Activated CD8-positive, alpha-beta memory T cell treated with anti-CD3 and anti-CD28 coated beads for 4 hours (primary cell): ENCODE measurements around the gene MBTPS1.

Source experiments
- DNase-seq, 2 donors: peaks; one replicate each; pipeline ENCODE4 v3.0.0-alpha.2; 2020; ENCODE audit warnings: low read depth in 2 of 2

The MBTPS1 gene

DNA sequence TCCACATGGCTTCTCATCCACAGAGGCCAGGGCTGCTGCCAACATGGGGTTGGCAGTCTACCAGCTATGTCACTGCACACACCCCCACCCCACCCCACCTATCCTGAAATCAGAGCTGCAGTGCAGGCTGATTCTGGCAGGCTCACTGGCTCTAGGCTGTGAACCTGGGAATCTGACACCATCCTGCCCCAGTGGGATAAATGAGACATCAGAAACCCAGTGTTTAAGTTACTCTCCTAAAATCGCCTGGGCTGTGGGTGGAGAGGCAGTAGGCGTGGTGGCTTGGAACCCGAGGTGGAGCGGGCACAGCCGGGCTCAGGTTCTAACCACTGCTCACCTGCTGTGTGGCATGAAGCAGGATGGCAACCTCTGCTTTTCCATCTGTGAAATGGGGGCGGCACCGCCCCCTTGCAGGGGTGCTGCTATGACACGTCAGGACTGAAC is 79.7 kb downstream of the MBTPS1 start:
- no peak for DNase-seq

DNA sequence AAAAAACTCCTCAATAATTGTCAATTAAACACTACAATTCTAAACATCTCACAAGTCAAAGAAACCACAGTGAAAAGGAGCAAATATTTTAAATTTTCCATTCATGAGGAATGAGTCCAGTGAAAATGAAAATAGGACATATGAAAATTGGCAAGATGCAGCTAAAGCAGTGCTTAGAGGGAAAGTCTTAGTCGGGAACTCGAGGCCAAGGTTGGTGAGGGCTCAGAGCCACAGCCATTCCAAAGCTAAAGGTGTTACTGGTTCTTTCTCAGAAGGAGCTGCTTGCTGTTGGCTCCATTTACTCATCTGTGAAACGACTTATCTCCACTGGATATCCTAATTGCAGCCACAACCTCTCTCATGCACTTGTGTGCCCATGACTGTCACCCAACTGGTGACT is 80.6 kb downstream of the MBTPS1 start:
- DNase-seq, result no peak

DNA sequence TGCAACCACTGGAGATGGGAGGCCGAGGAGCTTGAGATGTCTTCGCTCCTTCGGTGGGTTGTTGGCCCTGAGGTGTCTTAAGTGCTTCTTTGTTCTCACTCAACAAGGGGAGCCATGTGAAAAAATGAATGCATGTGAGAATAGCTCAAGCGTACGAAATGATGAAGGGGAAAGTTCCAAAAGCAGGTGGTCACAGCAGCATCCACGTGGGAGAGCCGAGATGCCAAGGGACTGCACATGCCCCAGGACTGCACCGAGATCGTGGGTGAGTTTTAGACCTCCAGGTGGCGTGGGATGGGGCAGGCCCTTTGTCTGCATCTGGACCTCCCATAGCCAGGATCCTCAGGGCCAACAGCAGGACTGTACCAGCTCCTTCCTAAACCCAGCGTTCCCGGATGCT is 82.2 kb downstream of the MBTPS1 start:
- no peak for DNase-seq

DNA sequence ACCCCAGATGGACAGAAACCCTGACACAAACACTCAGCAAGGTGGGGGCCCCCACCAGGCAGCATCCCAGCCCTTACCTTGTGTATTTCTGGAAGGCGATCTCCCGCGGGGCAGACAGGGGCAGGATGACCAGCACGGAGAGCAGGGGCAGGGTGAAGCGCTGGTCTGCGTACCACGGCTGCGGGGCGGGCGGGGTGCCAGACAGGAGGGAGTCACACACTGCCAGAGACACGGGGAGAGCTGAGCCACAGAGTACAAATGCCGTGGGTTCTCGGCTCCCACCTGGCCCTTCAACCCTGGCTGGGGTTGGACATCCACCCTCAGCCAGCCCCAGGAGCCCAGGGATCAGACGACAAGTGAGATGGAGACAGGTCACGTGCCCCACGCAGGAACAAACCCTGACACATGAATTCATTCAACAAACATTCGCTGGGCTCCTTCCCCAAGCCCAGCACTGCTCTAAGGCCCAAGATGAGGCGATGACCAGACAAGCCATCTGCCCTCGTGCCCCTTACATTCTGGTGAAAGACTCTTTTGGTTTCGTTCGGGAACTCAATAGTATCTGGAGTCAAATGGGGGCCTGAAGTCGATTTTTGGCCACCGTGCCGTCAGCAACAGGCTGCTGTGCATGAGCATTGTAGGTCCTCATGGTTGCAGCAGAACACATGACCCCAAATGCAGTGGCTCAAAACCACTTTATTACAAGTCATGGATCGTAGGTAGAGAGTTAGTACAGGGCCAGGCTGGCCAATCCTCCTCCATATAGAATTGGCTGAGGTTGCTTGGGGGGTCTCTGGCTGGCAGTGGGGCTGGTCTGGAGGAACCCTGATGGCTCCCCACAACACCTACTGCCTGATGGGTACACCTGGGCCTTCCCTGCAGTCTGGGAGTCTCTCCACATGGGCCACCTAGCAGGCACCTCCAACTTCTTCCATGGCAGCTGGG is 83.2 kb downstream of the MBTPS1 start:
- no peak for DNase-seq

DNA sequence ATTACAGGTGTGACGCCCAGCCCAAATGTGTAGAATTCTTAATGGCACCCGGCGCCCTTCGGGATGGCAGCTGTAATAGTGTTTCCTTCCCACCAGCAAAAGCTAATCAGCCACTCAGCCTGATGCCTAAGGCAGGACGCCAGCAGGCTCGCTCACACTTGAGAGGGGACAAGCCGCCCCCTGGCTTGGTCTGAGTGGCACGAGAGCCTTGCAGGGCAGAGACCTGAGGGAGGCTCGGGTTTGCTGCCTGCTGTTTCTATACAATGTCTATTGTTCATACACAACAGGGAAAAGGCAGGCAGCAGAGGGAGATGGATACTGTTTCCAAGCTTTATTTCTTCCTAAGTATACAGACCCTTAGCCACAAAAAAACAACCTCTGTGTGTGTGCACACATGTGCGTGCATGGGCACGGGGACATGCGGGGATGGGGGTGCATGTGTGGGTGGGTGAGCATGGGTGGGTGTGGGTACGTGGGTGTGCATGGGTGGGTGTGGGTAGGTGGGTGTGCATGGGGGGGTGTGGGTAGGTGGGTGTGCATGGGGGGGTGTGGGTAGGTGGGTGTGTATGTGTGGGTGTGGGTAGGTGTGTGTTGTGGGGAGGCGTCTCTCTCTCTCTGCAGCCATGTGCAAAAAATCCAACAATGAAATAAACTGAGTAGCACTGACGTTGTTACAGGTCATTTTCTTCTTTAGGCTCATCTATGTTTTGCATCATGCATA is 84.1 kb downstream of the MBTPS1 start:
- no peak for DNase-seq

DNA sequence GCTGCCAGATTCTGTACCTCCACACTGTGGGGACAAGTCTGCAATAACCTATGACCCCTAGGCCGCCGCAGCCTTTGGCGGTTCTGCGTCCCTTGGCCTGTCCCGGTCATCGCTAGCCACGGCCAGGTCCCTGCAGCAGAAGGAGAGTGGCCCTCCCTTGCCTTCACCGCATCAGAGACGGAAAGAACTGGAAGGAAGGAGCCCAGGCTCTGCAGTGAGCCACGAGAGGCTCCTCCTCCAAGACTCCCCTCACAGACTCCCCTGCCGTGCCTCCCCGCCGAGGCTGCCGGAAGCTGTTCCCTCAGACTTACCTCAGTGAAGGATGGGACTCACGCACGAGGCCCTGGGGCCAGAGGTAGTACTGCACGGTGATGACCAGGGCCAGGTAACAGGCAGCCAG is 85.2 kb downstream of the MBTPS1 start:
- DNase-seq, result no peak

DNA sequence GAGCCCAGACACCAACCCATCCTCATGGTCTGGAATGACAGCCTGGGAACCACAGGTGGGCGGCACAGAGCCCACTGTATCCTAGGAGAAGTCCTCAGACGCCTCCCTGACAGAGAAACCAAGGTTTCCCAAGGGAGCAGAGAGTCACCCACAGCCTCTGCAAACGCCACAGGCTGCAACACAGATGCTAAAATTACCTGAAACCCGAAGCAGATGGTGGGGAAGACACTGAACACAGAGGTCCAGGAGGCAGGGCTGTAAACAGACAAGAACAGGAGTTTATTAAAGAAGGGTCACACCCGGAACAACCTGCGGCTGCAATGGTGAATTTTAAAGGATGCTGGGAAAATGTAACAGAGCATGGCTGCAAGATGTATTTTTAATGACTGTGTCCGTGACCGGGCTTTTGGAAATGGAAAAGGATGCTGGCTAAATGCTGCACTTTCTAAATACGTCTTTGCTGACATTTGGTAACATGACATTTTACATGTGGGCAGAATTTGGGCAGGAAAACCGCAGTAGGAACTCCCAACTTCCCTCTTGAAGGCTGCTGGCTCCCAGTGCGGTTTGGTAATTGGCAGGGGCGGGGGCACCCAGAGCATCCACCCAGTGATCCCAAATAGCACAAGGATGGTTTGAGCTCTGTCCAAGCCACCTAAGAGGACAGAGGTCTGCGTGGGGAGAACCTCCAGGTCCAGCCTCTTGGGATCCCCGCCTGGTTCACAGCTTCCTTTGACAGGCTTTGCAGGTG is 87.3 kb downstream of the MBTPS1 start:
- no peak for DNase-seq

DNA sequence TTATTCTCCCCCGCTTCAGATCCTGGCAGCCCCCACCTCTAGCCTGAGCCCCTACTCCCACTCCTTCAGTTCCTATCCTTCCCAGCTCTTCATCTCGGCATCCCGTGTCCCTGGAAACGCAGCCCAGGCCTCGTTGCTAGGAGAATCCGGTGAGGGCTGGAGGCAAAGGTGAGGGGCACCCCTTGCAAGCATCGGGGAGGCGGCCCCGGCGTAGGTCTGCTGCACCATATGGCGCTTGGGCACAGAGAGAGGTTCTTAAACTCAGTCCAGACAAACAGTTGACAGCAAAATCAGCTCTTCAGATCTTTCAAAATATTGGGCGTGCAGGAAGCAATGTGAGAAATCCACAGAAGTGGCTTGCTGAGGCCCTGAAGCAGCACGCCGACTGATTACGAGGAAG is 89.1 kb downstream of the MBTPS1 start:
- DNase-seq, result no peak

DNA sequence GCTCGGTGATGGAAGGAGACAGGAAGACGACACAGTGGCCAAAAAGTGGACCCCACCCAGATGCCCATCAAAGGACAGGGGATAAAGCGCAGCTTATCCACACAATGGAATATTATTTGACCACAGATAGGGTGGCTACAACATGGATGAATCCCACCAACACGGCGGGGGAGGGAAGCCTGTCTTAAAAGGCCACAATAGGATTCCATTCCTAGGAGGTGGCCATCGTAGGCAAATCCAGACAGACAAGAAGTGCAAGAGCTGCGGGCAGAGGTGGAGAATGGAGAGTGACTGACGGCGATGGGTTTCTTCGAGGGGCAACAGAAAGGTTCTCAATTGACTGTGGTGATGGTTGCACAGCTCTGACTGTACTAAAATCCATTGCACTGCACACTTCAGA is 90.1 kb downstream of the MBTPS1 start:
- DNase-seq, result no peak

DNA sequence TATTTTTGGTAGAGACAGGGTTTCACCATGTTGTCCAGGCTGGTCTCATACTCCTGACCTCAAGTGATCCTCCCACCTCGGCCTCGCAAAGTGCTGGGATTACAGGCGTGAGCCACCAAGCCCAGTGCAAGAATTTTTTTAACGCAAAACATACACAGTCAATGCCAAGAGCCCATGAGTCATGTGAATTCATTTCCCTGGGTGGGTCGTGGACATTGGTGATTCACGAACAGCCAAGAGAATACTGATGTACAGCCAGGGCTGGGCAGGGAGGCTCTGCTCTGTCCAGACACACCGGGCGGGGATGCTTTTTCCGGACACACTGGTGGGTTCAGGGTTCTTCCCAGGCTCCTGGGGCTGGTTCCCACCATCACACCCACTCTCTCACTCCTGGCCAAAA is 91.9 kb downstream of the MBTPS1 start:
- no peak for DNase-seq

DNA sequence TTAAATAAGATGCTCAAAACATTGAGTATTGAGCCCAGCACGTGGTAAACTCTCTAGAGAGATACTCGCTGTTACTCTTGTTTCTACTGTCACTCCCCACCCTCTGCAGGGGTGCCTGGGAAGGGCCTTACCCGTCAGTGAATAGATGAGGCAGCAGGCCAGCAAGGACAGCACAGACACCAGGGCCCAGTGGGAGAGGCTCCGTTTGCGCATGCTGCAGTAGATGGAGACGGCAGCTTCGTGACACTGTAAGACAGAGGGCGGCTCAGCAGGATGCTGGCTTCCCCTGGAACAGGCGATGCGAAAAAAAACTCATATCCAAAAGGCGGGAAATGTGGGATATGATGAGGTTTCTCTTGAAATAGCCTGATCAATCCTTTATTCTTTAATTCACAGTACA is 94.1 kb downstream of the MBTPS1 start:
- DNase-seq, result no peak

DNA sequence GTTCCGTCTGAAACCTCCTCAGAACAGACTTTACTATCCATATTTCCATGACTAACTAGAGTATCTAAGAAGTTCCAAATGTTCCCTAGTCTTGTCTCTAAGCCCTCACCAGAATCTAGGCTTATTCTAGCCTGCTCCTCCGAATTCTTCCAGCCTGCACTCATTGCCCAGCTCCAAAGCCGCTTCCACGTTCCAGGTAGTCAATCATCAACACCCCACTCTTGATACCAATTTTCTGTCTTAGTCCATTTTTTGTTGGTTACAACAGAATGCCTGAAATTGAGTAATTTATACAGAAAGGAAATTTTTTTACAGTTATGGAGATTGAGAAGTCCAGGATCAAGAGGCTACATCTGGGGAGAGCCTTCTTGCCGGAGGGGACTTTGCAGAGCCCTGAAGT is 95.3 kb downstream of the MBTPS1 start:
- DNase-seq, result no peak

DNA sequence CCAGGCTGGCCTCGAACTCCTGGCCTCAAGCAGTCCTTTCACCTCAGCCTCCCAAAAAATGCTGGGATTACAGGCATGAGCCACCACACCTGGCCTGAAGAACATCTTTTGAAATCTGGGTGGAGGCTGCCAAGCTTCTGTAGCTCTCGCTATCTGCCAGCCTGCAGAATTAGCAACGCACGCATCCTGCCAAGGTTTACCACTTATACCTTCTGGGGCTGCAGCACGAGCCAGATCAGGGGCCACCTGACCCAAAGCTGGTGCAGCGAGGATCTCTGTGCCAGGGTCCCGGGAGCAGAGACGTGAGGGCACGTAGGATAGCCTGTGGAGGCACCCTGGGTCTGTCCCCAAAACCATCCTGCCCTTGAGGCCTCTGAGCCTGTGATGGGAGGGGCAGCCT is 96.4 kb downstream of the MBTPS1 start:
- no peak for DNase-seq

DNA sequence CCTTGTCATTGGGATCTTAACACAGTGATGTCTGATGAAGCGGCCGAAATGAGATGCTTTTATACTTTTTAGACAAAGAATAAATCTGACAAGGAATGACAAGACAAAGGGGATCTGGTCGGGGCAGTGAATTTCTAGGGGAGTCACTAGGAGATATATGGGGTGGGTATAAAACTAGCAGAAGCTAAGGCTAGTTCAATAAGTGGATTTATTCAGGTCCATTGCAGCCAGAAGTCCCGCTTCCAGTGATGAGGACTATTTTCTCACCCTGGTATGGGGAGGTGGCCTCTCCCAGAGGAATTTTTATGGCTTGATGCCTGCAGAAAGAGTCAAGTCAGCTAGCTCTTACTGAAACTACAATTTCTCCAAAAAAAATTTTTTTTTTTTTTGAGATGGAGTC is 98.0 kb downstream of the MBTPS1 start:
- DNase-seq, result no peak

DNA sequence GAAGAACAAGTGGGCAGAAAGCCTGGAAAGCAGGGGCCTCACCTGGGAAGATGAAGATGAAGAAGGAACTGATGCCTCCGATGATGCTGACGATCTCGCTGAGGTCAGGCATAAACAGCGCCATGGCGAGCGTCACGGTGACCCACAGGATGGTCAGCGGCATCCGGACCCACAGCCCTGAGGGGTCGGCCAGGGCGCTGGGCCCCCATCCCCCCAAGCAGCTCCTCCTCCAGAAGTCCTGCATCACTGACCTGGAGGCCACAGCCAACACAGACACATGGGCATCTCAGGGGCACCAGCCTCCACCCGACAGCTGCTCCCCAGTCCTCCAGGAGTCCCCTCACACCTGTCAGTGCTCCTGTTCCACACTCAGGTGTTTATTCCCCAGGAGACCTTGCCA is 100.3 kb downstream of the MBTPS1 start:
- no peak for DNase-seq

DNA sequence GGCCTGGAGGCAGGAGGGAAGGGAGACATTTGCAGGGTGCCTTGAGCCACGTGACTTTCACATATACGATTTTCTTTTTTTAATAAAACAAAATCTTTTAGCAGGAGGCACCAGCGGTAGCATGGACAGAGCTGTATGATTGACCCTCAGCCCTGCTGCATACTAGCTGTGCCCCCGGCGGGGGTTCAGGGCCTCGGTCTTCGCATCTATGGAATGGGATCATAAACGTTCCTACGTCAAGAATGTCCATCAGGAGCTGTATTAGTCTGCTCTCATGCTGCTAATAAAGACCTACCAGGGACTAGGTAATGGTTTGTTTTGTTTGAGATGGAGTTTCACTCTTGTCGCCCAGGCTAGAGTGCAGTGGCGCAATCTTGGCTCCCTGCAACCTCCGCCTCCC is 101.3 kb downstream of the MBTPS1 start:
- no peak for DNase-seq

DNA sequence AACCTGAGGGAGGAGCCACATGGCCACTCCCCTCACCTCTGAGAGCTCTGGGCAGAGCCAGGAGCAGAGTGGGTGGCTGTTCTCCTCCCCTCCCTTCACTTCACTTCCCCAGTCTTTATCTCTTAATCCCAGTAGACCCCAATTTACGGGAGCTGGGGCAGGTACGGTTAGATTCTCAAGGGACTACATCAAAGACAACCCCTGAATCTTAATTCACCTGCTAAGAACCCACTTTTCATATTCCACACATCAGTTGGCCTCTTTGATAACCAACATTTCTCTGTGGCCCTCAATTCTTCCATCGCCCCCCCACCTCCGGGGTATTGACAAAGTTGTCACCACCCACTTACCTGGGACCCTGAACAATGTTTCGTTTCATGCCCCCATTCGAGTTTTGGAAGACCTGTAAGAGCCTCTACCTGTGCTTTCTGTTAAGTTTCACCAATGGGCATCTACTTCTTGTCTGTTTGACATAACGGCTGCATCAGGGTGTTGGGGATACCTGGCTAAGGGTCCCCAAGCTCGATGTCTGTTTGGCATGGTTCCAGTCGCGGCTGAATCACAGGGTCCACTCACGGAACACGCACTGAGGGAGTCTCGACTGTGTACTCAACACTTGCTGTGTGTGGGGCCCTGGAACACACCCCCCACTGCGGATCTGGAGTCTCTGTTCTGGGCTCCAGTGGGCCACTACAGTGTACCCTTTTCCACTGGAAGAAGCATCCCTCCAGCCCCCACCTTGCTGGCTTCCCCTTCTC is 102.0 kb downstream of the MBTPS1 start:
- DNase-seq, result no peak

DNA sequence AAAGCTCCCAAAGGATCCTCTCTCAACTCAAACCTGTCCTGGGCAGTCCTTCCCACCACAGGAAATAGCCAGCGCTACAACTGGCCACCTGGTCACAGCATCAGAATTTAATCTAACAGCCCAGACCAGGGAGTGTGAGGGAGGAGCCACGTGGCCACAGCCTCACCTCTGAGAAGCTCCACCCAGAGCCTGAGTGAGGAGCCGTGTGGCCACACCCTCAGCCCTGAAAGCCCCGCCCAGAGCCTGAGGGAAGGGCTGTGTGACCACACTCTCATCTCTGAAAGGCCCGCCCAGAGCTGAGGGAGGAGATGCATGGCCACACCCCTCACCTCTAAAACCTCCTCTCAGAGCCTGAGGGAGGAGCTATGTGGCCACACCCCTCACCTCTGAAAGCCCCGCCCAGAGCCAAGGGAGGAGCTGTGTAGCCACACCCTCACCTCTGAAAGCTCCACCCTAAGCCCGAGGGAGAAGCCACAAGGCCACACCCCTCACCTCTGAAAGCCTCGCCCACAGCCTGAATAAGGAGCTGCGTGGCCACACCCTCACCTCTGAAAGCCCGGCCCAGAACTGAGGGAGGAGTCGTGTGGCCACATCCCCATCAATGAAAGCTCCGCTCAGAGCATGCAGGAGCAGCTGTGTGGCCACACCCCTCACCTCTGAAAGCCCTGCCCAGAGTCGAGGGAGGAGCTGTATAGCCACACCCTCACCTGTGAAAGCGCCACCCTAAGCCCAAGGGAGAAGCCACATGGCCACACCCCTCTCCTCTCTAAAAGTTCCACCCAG is 102.8 kb downstream of the MBTPS1 start:
- no peak for DNase-seq

DNA sequence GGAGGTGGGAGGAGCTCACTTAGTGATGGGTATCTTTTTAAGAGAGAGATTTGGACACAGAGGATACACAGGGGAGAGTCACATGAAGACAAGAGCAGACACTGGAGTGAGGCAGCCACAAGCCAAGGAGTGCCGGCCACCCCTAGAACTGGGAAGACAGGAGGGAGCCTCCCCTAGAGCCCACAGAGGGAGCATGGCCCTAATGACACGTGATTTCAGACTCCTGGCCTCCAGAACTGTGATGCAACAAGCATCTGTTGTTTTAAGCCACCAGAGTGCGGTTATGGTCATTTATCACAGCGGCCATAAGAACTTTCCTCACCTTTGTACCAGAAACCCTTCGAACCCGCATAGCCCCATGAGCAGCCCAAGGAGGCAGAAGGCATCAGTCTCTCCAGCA is 107.5 kb downstream of the MBTPS1 start:
- DNase-seq, result no peak

DNA sequence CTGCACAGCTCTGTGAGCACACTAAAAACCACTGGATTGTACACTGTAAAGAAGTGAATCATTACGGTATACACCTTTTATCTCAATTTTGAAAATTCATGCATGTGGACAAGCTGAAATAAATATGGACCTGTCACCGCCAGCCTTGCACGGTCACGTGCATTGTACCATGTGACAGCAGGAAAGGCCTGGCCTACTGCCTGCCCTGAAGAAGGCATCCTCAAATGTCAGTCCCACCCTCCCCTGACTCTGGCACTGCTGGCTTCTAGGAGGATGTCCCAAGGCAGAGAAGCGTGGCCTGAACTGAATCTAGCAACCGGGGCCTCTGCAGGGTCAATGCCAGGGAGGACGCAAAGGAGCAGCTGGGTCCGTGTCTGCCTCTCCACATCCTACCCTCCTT is 108.8 kb downstream of the MBTPS1 start:
- DNase-seq, result no peak

DNA sequence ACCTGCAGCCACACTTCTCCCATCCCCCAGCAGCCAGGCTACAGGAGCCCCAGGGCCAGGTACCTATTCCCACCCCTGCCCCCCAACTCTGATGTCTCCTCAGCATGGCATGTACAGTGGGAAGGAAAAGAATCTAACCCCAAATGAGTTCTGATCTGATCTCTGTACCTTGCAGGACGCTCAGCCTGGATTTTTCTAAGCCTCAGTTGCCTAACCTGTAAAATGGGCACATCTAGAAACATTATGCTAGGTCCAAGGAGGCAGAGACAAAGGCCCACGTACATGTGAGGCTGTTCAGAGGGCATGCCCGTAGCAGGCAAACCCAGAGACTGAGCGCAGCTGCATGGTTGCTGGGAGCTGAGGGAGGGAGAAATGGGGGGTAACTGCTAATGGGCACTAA is 109.2 kb downstream of the MBTPS1 start:
- no peak for DNase-seq
